M059J (cell line): Measurements from ENCODE around the gene THOC3. TPM values are rescaled to one million over a fixed set of nuclear protein-coding genes. Genes with fewer than 3 reads are reported as not detected.
"Not testable (repeated sequence)": the region's sequence is repeated elsewhere in the genome, so short reads cannot be mapped to it uniquely, and the experiment has no call there.

ENCODE experiments used
- DNase-seq: peaks from one replicate; pipeline ENCODE4 v3.0.0-alpha.2; 2012; ENCODE audit warnings: low read depth
- total RNA-seq: library from RNA; depleted of rRNA; stranded (reverse); fragments of >200 nt; shearing (Covaris generic); gene quantifications from 2 replicates; pipeline ENCODE4 v1.2.3, GENCODE V29; 2014; rRNA removed

THOC3 gene
- total RNA-seq, 1 experiment from 2014 or later = 106 TPM

GRCh38 chr5:175940632-175941031 is 27.5 kb downstream of the THOC3 start:
- not testable (repeated sequence) for DNase-seq

GRCh38 chr5:175938489-175938888 is 29.6 kb downstream of the THOC3 start:
- not testable (repeated sequence) for DNase-seq

GRCh38 chr5:175928752-175929151 is 39.4 kb downstream of the THOC3 start:
- DNase-seq = not testable (repeated sequence)

- DNase-seq = not testable (repeated sequence)
Observed at GRCh38 chr5:175925106-175925505, 43.0 kb downstream of the THOC3 start.

GRCh38 chr5:175922192-175922885 is 45.8 kb downstream of the THOC3 start:
- DNase-seq = peak; percentile 94

- DNase-seq = no peak
Observed at GRCh38 chr5:175921061-175921730, 46.9 kb downstream of the THOC3 start.

DNA sequence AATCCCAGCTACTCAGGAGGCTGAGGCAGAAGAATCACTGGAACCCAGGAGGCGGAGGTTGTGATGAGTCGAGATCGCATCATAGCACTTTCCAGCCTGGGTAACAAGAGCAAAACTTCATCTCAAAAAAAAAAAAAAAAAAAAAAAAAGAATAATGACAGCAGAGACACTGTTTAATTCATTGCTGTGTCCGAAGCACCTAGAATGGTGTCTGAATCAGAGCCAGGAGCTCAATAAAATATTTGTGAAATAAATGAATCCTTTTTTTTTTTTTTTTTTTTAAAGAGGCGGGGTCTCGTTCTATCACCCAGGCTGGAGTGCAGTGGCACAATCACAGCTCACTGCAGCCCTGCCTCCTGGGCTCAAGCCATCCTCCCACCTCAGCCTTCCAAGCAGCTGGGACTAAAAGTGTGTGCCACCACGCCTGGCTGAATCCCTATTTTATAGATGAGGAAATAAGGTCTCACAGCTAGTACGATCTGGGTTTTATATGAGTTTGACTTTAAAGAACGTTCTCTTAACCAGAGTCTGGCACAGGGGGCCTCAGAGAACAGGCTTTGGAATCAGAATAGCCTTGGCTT is 47.8 kb downstream of the THOC3 start:
- peak; percentile 61 for DNase-seq

- not testable (repeated sequence) for DNase-seq
Observed at GRCh38 chr5:175915066-175916037, 52.8 kb downstream of the THOC3 start.

GRCh38 chr5:175913835-175914672 is 54.1 kb downstream of the THOC3 start:
- not testable (repeated sequence) for DNase-seq

- DNase-seq = not testable (repeated sequence)
Observed at GRCh38 chr5:175910072-175910471, 58.0 kb downstream of the THOC3 start.

Other genes with a start within 250 kb of the THOC3 start
- gene CPLX2, start 96.7 kb downstream of the THOC3 start, total RNA-seq = not detected in 2 replicates